SK-N-MC (cell line): ENCODE data around the gene JMJD8.

Experiments used
- EZH2 ChIP-seq: fragments of 200-600 bp; sonication (generic); IDR thresholded peaks from one replicate; pipeline ENCODE4 v1.6.1; 2017; ENCODE audit warnings: antibody characterized with exemption
- FOXP2 ChIP-seq: optimal IDR thresholded peaks from 2 replicates; pipeline ENCODE3; 2011; ENCODE audit warnings: mild to moderate bottlenecking, moderate library complexity; ENCODE audit not compliant: insufficient read depth; ENCODE audit errors: extremely low read length, control extremely low read depth
- POLR2AphosphoS5 ChIP-seq: IDR thresholded peaks from 2 replicates; pipeline ENCODE4 v1.6.1; 2012; ENCODE audit warnings: mild to moderate bottlenecking, low read depth, low read length, borderline replicate concordance

DNA sequence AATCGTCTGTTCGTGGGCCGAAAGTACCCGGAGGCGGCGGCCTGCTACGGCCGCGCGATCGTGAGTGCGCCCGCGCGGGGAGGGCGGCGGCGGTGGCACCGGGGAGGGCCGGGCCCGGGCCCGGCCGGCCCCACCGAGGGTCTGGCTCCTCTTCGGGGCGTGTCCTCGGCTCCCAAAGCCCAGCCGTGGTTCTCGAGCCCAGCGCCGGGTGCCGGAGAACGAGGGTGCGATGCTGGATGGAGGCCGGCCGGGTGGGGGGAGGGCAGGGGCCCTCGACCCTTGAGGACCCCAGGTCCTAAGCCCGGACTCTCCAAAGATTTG, 3.5 kb downstream of the JMJD8 start:
- TF ChIP-seq POLR2AphosphoS5, result no peak
- TF ChIP-seq FOXP2, result no peak
- TF ChIP-seq EZH2, result no peak
